HepG2 (cell line): ENCODE measurements around the gene OPTN. TPM values are rescaled to one million over a fixed set of nuclear protein-coding genes. Genes with fewer than 3 reads are reported as not detected.
A peak's percentile ranks its signal among the peaks of the same experiment; 100 is the strongest.

Source experiments
- ATAC-seq: fragments of 200-7000 bp; cut with Tn5 transposase; 3 replicates; pipeline ENCODE4 v1.9.1; 2020; ENCODE audit warnings: mild to moderate bottlenecking, moderate library complexity
- BruUV-seq: library from RNA; stranded (reverse); fragments of 400-500 nt; replicated peaks from 2 replicates; lab custom pipeline; 2021; lab: Mats Ljungman, UMichigan
- CTCF ChIA-PET: fragments of 300-600 bp; formaldehyde crosslinking; extraction: SDS; loops from one replicate; lab custom pipeline; 2021; ENCODE audit warnings: low total read pairs, inconsistent platforms, low intra/inter-chr PET ratio; lab: Yijun Ruan, JAX
- POLR2A ChIA-PET: fragments of 350-600 bp; sonication (Branson Sonifier 250); formaldehyde crosslinking; loops from one replicate; lab custom pipeline; 2020; ENCODE audit warnings: antibody characterized with exemption, inconsistent platforms; lab: Yijun Ruan, JAX
- DNase-seq: peaks from one replicate; pipeline ENCODE4 v3.0.0-alpha.2; 2015; ENCODE audit warnings: low spot score
- FAIRE-seq: peaks from 3 replicates; lab custom pipeline; 2011; peaks lifted over from hg19 to GRCh38; lab: Jason Lieb, UNC
- H2AFZ ChIP-seq: one replicate; pipeline ENCODE4 v1.6.1; 2011; ENCODE audit warnings: low read length, inconsistent platforms
- H3K27ac ChIP-seq: fragments of 300-600 bp; 3 replicates; pipeline ENCODE4 v1.8.0; 2011; ENCODE audit warnings: mixed run types, mild to moderate bottlenecking, mixed read lengths, low read length, inconsistent platforms; ENCODE audit not compliant: insufficient read depth; ENCODE audit errors: extremely low read length
- H3K27me3 ChIP-seq, 2 experiments: fragments of 200-600 bp in 1 of 2; 2 replicates in 1 of 2; 3 replicates in 1 of 2; pipeline versions ENCODE4 v1.6.0 to v1.8.0; 2011; ENCODE audit warnings: low read length in 2 of 2, mild to moderate bottlenecking in 2 of 2, moderate library complexity in 2 of 2, inconsistent platforms in 1 of 2; ENCODE audit not compliant: insufficient read depth in 2 of 2, control insufficient read depth in 1 of 2
- H3K36me3 ChIP-seq, 2 experiments: fragments of 200-600 bp in 1 of 2; replicated peaks in 1 of 2; 2 replicates in 1 of 2; 3 replicates in 1 of 2; pipeline versions ENCODE4 v1.5.1 to v1.8.0; 2011; ENCODE audit warnings: low read length in 2 of 2, inconsistent platforms in 1 of 2; ENCODE audit not compliant: insufficient read depth in 2 of 2, control insufficient read depth in 1 of 2
- H3K4me1 ChIP-seq: 2 replicates; pipeline ENCODE4 v1.5.1; 2012; ENCODE audit warnings: low read length, inconsistent platforms; ENCODE audit not compliant: insufficient read depth
- H3K4me2 ChIP-seq: 2 replicates; pipeline ENCODE4 v1.6.0; 2011; ENCODE audit warnings: low read depth, low read length, inconsistent platforms
- H3K4me3 ChIP-seq, 3 experiments: fragments of 200-600 bp in 1 of 3; sonication (generic), shearing (Covaris generic) in 1 of 3; replicated peaks in 1 of 3; 2 replicates each; pipeline ENCODE4 v1.5.1; 2011 to 2016; ENCODE audit warnings: low read length in 3 of 3, inconsistent platforms in 2 of 3, low read depth in 2 of 3, mild to moderate bottlenecking in 2 of 3, control low read depth in 1 of 3, mixed read lengths in 1 of 3; ENCODE audit not compliant: insufficient read depth in 1 of 3
- H3K79me2 ChIP-seq: one replicate; pipeline ENCODE4 v1.6.1; 2011; ENCODE audit warnings: low read length, inconsistent platforms; ENCODE audit not compliant: insufficient read depth
- H3K9ac ChIP-seq: 2 replicates; pipeline ENCODE4 v1.6.0; 2011; ENCODE audit warnings: mild to moderate bottlenecking, low read depth, low read length, inconsistent platforms; ENCODE audit not compliant: insufficient read depth
- H3K9me3 ChIP-seq: 2 replicates; pipeline ENCODE4 v1.5.1; 2012; ENCODE audit warnings: mild to moderate bottlenecking, low read length
- H4K20me1 ChIP-seq: 2 replicates; pipeline ENCODE4 v1.6.0; 2011; ENCODE audit warnings: inconsistent platforms, mild to moderate bottlenecking, low read length, moderate library complexity; ENCODE audit not compliant: insufficient read depth
- BHLHE40 ChIP-seq: IDR thresholded peaks from 2 replicates; pipeline ENCODE4 v1.6.1; 2011; ENCODE audit warnings: low read length, improper control_type of control experiment
- CEBPB ChIP-seq: IDR thresholded peaks from 2 replicates; pipeline ENCODE4 v1.6.1; 2011; ENCODE audit warnings: low read depth, low read length, improper control_type of control experiment, borderline replicate concordance
- CEBPZ ChIP-seq: IDR thresholded peaks from 2 replicates; pipeline ENCODE4 v1.6.1; 2012; ENCODE audit warnings: low read length, improper control_type of control experiment
- CSRNP1 ChIP-seq: sonication (generic); formaldehyde crosslinking; IDR thresholded peaks from 2 replicates; pipeline ENCODE4 v1.8.1; 2023; ENCODE audit warnings: mild to moderate bottlenecking, missing genetic modification reagents
- FIP1L1 ChIP-seq: fragments of 200-400 bp; formaldehyde crosslinking; IDR thresholded peaks from 2 replicates; pipeline ENCODE4 v1.6.1; 2018; ENCODE audit warnings: low read depth, mild to moderate bottlenecking, low read length, moderate library complexity, borderline replicate concordance; ENCODE audit not compliant: insufficient read depth
- KLF12 ChIP-seq: sonication (generic); formaldehyde crosslinking; IDR thresholded peaks from 2 replicates; pipeline ENCODE4 v1.4.0; 2020; ENCODE audit warnings: missing genetic modification reagents, borderline replicate concordance
- NR3C1 ChIP-seq: sonication (generic); formaldehyde crosslinking; IDR thresholded peaks from 2 replicates; pipeline ENCODE4 v1.4.0; 2020; ENCODE audit warnings: missing genetic modification reagents
- PATZ1 ChIP-seq: sonication (generic); formaldehyde crosslinking; IDR thresholded peaks from 2 replicates; pipeline ENCODE4 v1.4.0; 2020; ENCODE audit warnings: missing genetic modification reagents
- ZFY ChIP-seq: sonication (generic); formaldehyde crosslinking; IDR thresholded peaks from 2 replicates; pipeline ENCODE4 v1.4.0; 2020; ENCODE audit warnings: missing genetic modification reagents
- ZNF317 ChIP-seq: sonication (generic); formaldehyde crosslinking; IDR thresholded peaks from 2 replicates; pipeline ENCODE4 v1.5.0; 2020; ENCODE audit warnings: mild to moderate bottlenecking, missing genetic modification reagents
- WGBS: methylation state at CpG from one replicate; pipeline ENCODE4 v1.1.6; 2017; ENCODE audit warnings: low lambda C conversion rate; 5-methylcytosine and 5-hydroxymethylcytosine counted together
- in situ Hi-C: cut with HindIII; loops from 2 replicates; pipeline ENCODE4 v1.10.0; 2017; ENCODE audit warnings: low pct_unique_long_range_greater_than_20kb; ENCODE audit not compliant: extremely low pct_ligation_motif_present
- intact Hi-C: fragments of 100-400 bp; cut with micrococcal nuclease; formaldehyde crosslinking; loops from one replicate; pipeline ENCODE4 v1.10.0; 2022; ENCODE audit not compliant: unreplicated experiment
- polyA plus RNA-seq, 8 experiments: library from polyadenylated mRNA; depleted of rRNA in 3 of 8; stranded (reverse) in 7 of 8; unstranded in 1 of 8; fragments of >200 nt; fragmentation: Illumina TruSeq in 4 of 8; extraction: Trizol in 4 of 8; gene quantifications; 2 replicates each; pipeline versions ENCODE4 v1.2.1 to v1.2.3, GENCODE V29; 2011 to 2016; ENCODE audit warnings: low read depth in 4 of 8, missing spikeins in 1 of 8, mixed read lengths in 1 of 8; ENCODE audit not compliant: insufficient read depth in 1 of 8
- total RNA-seq, 5 experiments: library from RNA; depleted of rRNA; stranded (reverse); fragments of >200 nt; fragmentation: Illumina TruSeq; extraction: Trizol; gene quantifications; 2 replicates each; pipeline ENCODE4 v1.2.3, GENCODE V29; 2016; ENCODE audit warnings: low read depth in 1 of 5

The OPTN gene
- total and polyA plus RNA-seq, 2 of the 13 experiments (the other 11 are each of a cell fraction or from before 2014, with no cell fraction given), result 13.4 to 46.6 TPM

GRCh38 chr10:13120786-13121499, 21.0 kb downstream of the OPTN start:
- no peak for DNase-seq

GRCh38 chr10:13121500-13121854, 21.5 kb downstream of the OPTN start:
- ATAC-seq, result no peak
- no peaks in the 10 kb centered on the region for H3K4me1 ChIP-seq
- H3K4me2 ChIP-seq, result no peak overlapping the region
- H3K9ac ChIP-seq, result no peak overlapping the region
- DNase-seq, result no peak
- no peak for FAIRE-seq
- 90% methylated on average over 1 of the region's 1 CpG for WGBS
- ChIA-PET POLR2A (no interaction called here), CTCF (no interaction called here)
- in situ Hi-C loops (no loop called here), intact Hi-C loops (no loop called here)
- H3K27ac ChIP-seq, result no peak overlapping the region
- H3K79me2 ChIP-seq, result no peaks in the 10 kb centered on the region
- no peaks in the 10 kb centered on the region for H4K20me1 ChIP-seq
- no peaks in the 10 kb centered on the region for H3K9me3 ChIP-seq
- H3K27me3 ChIP-seq, result no peaks in the 10 kb centered on the region
- H3K4me3 ChIP-seq, result no peak overlapping the region
- H2AFZ ChIP-seq, result no peak overlapping the region
- BruUV-seq, result no TSS peak
- peaks cover 6 to 35% of the 10 kb centered on the region in 2 experiments for H3K36me3 ChIP-seq
- TF ChIP-seq KLF12, result no peak
- TF ChIP-seq BHLHE40, result no peak
- TF ChIP-seq CEBPZ, result no peak
- no peak for TF ChIP-seq PATZ1 (CRISPR knock-in tag)
- TF ChIP-seq NR3C1, result no peak
- no peak for TF ChIP-seq ZFY (CRISPR knock-in tag)

More at GRCh38 chr10:13120786-13121499, 21.0 kb downstream of the OPTN start:
- H4K20me1 ChIP-seq, result no peaks in the 10 kb centered on the region
- BruUV-seq, result no TSS peak
- CTCF ChIA-PET, result no interaction called here
- no peak overlapping the region for H3K4me3 ChIP-seq
- no peaks in the 10 kb centered on the region for H3K27me3 ChIP-seq
- no peak overlapping the region for H3K9ac ChIP-seq
- TF ChIP-seq ZNF317 (no peak), FIP1L1 (no peak), CEBPB (peak; percentile 63; the same call in 1 of the 2 replicates), CSRNP1 (no peak)
- 92% methylated on average over 10 of the region's 10 CpGs for WGBS
- H3K4me2 ChIP-seq, result no peak overlapping the region
- H3K4me1 ChIP-seq, result no peaks in the 10 kb centered on the region
- intact Hi-C loops (no loop called here), in situ Hi-C loops (no loop called here)
- no peak for ATAC-seq
- no peak for FAIRE-seq
- POLR2A ChIA-PET, result no interaction called here
- H3K79me2 ChIP-seq, result no peaks in the 10 kb centered on the region
- peaks cover 8 to 34% of the 10 kb centered on the region in 2 experiments for H3K36me3 ChIP-seq
- H2AFZ ChIP-seq, result no peak overlapping the region
- no peak overlapping the region for H3K27ac ChIP-seq
- H3K9me3 ChIP-seq, result no peaks in the 10 kb centered on the region
